Activated CD4-positive, alpha-beta T cell treated with anti-CD3 and anti-CD28 coated beads for 48 hours (primary cell): ENCODE data around the gene INTS15.

Experiments used
- DNase-seq: peaks from one replicate; pipeline ENCODE4 v3.0.0-alpha.2; 2020

INTS15 gene

DNA sequence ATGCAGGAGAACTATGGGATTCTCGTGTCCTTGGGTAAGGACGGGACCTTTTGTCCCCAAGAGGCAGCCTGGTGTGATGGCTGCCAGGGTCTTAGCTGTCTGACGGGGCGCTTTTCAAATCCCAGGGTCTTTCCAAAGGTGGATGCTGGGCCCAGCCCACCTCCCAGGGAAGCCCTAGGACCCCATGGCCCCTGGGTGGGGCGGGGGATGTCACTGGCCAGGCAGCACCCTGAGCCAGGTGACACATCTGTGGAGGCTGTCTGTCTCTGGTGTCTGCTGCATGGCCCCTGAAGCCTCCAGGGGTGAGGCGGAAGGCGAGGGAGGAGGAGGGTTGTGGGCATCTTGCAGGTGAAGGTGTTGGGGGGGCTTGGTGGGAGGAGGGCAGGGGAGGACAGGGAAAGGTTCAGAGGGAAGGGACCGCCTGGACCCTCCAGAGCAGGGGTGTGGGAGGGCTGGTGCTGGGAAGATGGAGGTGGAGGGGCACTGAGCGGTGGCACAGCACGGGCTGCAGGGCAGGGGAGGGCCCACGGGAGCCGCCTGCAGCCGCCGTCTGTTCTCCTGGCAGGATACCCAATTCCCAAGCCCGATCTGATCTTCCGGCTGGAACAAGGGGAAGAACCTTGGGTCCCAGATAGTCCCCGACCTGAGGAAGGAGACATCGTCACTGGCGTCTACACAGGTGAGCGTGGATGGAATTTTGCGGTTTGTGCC is 54.2 kb downstream of the INTS15 start:
- no peak for DNase-seq

DNA sequence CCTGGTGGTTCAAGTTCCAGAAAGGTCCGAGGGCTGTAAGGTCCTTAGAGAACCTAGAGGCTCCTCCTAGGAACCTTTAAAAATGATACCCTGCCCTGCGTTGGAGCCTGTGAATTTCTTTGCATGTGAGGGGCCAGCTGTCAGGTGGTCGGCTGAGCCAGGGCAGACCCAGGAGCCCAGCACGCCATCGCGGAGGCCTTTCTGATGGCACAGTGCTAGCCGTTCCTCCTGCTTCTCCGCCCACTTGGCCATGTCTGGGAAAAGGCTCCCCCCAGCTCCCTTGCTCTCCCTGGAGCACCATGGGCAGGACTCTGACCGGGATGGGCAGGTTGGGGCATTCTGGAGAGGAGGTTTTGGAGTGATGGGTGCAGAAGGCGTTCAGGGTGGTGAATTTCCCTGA is 54.9 kb downstream of the INTS15 start:
- no peak for DNase-seq

GRCh38 chr7:6646465-6646864 is 56.6 kb downstream of the INTS15 start:
- DNase-seq, result no peak

GRCh38 chr7:6647080-6647479 is 57.3 kb downstream of the INTS15 start:
- no peak for DNase-seq

GRCh38 chr7:6647541-6647940 is 57.7 kb downstream of the INTS15 start:
- no peak for DNase-seq

GRCh38 chr7:6648066-6648814 is 58.4 kb downstream of the INTS15 start:
- DNase-seq, result no peak

DNA sequence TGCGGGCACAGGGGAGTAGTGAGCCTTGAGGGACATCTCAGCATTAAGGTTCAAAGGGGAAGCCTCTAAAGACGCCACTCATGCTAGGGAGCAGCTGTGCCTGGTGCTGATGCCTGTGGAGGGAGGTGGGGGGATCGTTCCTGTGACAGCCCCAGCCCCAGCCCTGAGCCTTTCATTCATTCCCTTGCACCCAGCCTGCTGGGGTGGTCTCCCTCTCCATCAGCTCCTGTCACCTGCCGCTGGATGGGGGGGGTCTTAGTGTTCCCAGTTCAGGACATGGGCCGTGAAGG is 58.9 kb downstream of the INTS15 start:
- DNase-seq, result no peak

GRCh38 chr7:6649241-6649961 is 59.6 kb downstream of the INTS15 start:
- DNase-seq, result no peak

GRCh38 chr7:6650086-6650485 is 60.3 kb downstream of the INTS15 start:
- no peak for DNase-seq

- no peak for DNase-seq
Measured at GRCh38 chr7:6650521-6651011, 60.7 kb downstream of the INTS15 start.

DNA sequence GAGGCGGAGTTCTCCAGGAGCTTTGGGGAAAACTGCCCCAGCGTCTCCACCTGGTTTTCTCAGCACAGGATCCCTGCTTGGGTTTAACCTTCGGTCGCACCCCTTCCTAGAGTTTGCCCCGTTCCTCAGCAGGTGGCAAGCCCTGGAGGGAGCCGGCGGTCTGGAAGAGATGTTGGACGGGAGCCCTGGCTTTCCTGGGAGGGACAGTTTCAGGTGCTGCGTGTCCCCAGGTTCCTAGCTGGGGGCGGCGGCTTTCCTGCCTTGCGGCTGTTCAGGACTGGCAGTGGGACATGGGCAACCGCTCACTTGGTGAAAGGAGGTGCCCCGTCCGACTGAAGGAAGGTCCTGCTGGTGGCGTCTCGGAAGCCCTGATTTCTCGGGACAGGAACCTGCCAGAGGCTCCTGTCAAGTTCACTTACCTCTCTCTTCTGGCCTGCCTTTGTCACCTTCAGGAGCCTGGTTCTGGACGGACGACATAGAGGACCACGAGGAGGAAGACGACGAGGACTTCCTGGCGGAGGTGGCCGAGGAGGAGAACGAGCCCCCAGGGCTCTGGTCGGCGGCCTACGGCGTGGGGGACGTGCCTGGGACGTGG is 62.1 kb downstream of the INTS15 start:
- DNase-seq, result no peak

DNA sequence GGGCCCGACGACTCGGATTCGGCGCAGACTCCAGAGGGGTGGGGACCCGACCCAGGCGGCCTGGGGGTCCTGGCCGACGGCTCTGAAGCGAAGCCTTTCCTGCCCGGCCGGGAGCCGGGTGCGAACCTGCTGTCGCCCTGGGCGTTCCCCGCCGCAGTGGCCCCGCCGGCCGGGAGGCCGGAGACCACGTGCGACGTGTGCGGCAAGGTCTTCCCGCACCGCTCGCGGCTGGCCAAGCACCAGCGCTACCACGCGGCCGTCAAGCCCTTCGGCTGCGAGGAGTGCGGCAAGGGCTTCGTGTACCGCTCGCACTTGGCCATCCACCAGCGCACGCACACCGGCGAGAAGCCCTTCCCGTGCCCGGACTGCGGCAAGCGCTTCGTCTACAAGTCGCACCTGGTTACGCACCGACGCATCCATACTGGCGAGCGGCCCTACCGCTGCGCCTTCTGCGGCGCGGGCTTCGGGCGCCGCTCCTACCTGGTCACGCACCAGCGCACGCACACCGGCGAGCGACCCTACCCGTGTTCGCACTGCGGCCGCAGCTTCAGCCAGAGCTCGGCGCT is 62.7 kb downstream of the INTS15 start:
- no peak for DNase-seq

- DNase-seq, result no peak
Measured at GRCh38 chr7:6653071-6654003, 63.5 kb downstream of the INTS15 start.

DNA sequence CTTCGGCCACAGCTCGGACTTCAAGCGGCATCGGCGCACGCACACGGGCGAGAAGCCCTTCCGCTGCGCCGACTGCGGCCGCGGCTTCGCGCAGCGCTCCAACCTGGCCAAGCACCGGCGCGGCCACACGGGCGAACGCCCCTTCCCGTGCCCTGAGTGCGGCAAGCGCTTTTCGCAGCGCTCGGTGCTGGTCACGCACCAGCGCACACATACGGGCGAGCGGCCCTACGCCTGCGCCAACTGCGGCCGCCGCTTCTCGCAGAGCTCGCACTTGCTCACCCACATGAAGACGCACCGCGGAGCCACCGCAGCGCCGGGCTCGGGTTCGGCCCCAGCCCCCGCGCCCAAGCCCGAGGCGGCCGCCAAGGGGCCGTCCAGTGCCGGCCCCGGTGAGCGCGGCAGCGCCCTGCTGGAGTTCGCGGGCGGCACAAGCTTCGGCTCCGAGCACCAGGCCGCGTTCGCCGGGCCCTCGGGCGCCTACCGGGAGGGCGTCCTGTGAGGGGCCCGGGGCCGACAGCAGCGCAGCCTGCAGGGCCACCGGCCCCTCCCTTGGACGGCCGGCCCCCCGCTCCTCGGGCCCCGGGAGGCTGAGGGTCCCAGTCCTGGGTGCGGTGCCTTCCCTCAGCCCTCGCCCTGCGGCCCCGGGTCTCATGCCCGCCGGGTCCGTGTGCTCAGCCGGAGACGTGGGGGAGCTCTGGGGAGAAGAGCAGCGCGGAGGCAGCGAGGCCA is 64.5 kb downstream of the INTS15 start:
- no peak for DNase-seq

DNA sequence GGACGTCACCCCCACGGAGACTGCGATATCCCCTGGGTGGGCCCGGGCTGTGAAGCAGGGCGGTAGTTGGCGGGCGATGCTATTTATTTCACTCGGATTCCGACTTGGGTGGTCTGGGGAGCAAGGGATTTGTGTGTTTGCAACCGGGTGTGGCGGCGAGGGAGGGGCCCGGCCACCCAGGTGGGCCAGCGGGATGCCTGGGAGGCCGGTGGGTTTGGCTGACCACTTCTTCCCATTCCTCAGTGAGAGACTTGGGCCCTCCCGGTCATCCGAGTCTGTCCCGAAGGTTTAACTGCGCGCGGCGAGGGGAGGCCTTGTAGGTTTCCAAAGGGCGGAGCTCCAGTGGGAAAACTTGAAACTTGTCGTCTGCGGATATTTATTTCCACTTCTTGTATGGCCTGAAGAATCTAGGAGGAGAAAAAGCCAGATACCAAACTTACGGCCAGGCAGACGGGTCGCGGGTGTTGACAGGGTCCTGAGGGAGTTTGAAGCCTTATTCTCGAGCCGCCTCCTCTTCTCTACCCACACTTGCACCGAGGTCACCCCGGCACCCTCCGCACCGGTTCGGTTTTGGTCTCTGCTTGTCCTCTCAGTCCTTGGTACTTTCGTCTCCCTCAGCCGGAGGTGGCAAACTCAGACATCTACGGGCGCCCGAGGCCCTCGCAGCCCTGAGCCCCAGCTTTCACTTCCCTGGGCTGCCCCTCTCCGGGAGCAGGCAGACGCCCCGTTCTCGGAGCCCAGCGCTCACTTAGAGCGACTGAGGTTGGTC is 65.2 kb downstream of the INTS15 start:
- DNase-seq, result no peak

DNA sequence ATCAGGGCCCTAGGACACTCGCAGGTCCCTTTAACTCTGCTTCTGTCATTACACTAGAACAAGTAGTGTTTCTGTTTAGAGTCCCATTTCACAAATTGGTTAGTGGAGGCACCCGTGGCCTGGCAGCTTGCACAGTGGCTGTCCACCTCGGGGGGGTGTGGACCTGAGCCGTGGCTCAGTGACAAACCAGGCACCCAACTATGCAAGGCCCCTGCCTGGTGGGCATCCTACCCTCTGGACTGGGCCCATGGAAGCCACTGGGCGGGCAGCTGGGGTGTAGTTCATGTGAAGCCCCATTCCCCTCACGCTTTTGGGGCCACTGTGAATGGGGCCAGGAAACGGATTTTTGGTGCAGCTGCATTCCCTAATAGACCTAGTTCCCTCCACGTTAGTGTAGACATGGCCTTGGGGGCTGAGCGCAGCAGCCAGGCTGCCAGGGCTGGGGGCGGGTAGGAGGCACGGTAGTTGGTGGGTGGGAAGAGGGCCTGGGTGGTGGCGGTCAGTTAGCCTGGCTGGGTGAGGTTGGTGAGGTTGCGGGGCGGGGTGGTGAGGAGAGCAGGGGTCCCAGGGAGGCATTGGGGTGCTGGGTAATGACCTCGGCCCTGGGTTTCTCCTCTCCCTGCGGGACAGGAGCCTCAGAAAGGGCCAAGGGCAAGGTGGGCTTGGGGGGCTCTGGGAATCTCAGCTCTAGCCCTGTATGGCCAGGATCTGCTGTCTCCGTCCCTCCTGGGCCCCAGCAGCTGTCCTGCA is 66.0 kb downstream of the INTS15 start:
- no peak for DNase-seq

DNA sequence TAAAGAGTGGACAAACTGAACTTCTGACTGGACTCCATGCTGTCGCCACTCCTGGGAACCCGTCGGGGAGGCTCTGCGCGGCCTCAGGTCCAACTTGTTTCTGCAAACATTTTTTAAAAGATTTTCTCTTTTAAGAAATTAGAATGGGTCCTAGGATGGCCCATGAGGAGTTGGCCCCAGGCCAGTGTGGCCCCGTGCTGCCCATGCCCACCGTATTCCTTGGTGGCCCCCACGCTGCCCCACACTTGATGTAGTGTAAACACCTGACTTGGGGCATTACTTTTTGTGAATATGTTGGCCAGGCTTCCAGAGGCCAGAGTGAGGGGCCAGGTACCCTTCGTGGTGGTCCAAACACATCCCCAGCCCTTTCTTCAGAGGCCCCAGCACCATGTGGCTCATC is 66.6 kb downstream of the INTS15 start:
- DNase-seq, result no peak
